Muscle of arm (tissue), 12 donors: Measurements from ENCODE around the gene PKHD1. TPM values are rescaled to one million over a fixed set of nuclear protein-coding genes. Genes with fewer than 3 reads are reported as not detected.
A peak's percentile ranks its signal among the peaks of the same experiment; 100 is the strongest.

Experiments used
- DNase-seq: peaks from one replicate; pipeline ENCODE4 v3.0.0-alpha.2; 2013
- polyA plus RNA-seq, 12 donors: library from polyadenylated mRNA; unstranded; fragments of 120-200 nt; gene quantifications; one replicate each; pipeline ENCODE4 v1.2.1, GENCODE V29; 2013; ENCODE audit not compliant: insufficient read length in 12 of 12

The PKHD1 gene
- polyA plus RNA-seq, 12 donors, result 2.2 to 10.4 (median 5.1) TPM; not detected in 1

GRCh38 chr6:51626391-51626790 lies 461.0 kb downstream of the PKHD1 start:
- no peak for DNase-seq

GRCh38 chr6:51625566-51625965 lies 461.8 kb downstream of the PKHD1 start:
- DNase-seq, result no peak

GRCh38 chr6:51620971-51621370 lies 466.4 kb downstream of the PKHD1 start:
- DNase-seq, result no peak

GRCh38 chr6:51619042-51619799 lies 468.2 kb downstream of the PKHD1 start:
- no peak for DNase-seq

- DNase-seq, result no peak
Observed at GRCh38 chr6:51618563-51618962, 468.9 kb downstream of the PKHD1 start.

GRCh38 chr6:51617751-51618150 lies 469.7 kb downstream of the PKHD1 start:
- peak; percentile 23 for DNase-seq

- no peak for DNase-seq
Observed at GRCh38 chr6:51616243-51616642, 471.2 kb downstream of the PKHD1 start.

GRCh38 chr6:51614725-51615124 lies 472.7 kb downstream of the PKHD1 start:
- DNase-seq, result no peak

GRCh38 chr6:51613558-51613957 lies 473.9 kb downstream of the PKHD1 start:
- DNase-seq, result no peak

- DNase-seq, result no peak
Observed at GRCh38 chr6:51608932-51609331, 478.5 kb downstream of the PKHD1 start.

- DNase-seq, result no peak
Observed at GRCh38 chr6:51608383-51608782, 479.0 kb downstream of the PKHD1 start.

GRCh38 chr6:51600514-51600913 lies 486.9 kb downstream of the PKHD1 start:
- DNase-seq, result no peak

- DNase-seq, result no peak
Observed at GRCh38 chr6:51598171-51598570, 489.2 kb downstream of the PKHD1 start.

- no peak for DNase-seq
Observed at GRCh38 chr6:51594981-51595380, 492.4 kb downstream of the PKHD1 start.

GRCh38 chr6:51585264-51585663 lies 502.1 kb downstream of the PKHD1 start:
- DNase-seq, result no peak

- no peak for DNase-seq
Observed at GRCh38 chr6:51584163-51584562, 503.2 kb downstream of the PKHD1 start.

GRCh38 chr6:51578994-51579393 lies 508.4 kb downstream of the PKHD1 start:
- no peak for DNase-seq

GRCh38 chr6:51578362-51578761 lies 509.1 kb downstream of the PKHD1 start:
- no peak for DNase-seq

GRCh38 chr6:51574040-51574439 lies 513.4 kb downstream of the PKHD1 start:
- no peak for DNase-seq

- no peak for DNase-seq
Observed at GRCh38 chr6:51571168-51571567, 516.2 kb downstream of the PKHD1 start.

- no peak for DNase-seq
Observed at GRCh38 chr6:51570168-51570921, 517.1 kb downstream of the PKHD1 start.

- DNase-seq, result no peak
Observed at GRCh38 chr6:51569594-51569993, 517.8 kb downstream of the PKHD1 start.

GRCh38 chr6:51568771-51569170 lies 518.6 kb downstream of the PKHD1 start:
- no peak for DNase-seq
